GM21717 (cell line): ENCODE measurements around the gene MUC7.

ENCODE experiments used
- ATAC-seq: cut with Tn5 transposase; IDR thresholded peaks from one replicate; pipeline ENCODE4 v1.9.1; 2021; ENCODE audit warnings: mild to moderate bottlenecking, moderate library complexity; ENCODE audit not compliant: unreplicated experiment

Gene MUC7

DNA sequence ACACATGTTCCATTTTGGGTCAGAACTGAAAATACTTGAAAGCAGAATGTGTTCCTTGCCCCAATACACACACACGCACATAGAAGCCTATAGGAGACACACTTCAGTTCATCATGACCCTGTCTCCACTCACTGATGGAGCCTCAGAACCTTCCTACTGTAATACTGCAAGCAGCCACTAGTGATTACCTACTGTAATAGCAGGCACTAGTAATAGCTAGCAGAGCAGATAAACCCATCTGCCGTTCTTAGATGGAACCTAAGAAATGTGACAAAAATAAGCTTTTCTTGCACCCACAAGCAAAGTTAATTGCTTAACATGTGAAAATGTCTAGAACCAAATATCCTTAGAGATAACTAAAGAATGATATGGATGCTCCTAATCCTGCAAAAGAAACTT, 60.0 kb downstream of the MUC7 start:
- peak; percentile 89 for ATAC-seq
